A549 (cell line): ENCODE data around the gene PNPLA8.

Experiments
- CHD2 ChIP-seq: fragments of 150-350 bp; IDR thresholded peaks from 2 replicates; pipeline ENCODE4 v1.6.1; 2014; ENCODE audit warnings: low read length; ENCODE audit not compliant: partially characterized antibody
- CTCF ChIP-seq: fragments of >200 bp; sonication (Bioruptor Twin); formaldehyde crosslinking; IDR thresholded peaks from 3 replicates; pipeline ENCODE4 v1.5.1; 2016
- E2F6 ChIP-seq: IDR thresholded peaks from 2 replicates; pipeline ENCODE4 v1.6.1; 2012; ENCODE audit warnings: low read depth, borderline replicate concordance
- ESRRA ChIP-seq: fragments of 150-350 bp; IDR thresholded peaks from 2 replicates; pipeline ENCODE4 v1.6.1; 2014; ENCODE audit warnings: mild to moderate bottlenecking, low read length, borderline replicate concordance
- HMGXB4 ChIP-seq: fragments of 250-450 bp; sonication (Bioruptor Pico); IDR thresholded peaks from 2 replicates; pipeline ENCODE4 v1.5.0; 2021; ENCODE audit warnings: mild to moderate bottlenecking, moderate library complexity, borderline replicate concordance
- JUN ChIP-seq, 2 experiments: fragments of >200 bp; sonication (Bioruptor Twin); formaldehyde crosslinking; IDR thresholded peaks; 2 replicates in 1 of 2; 3 replicates in 1 of 2; pipeline ENCODE4 v1.6.1; 2016 to 2017
- MYC ChIP-seq: IDR thresholded peaks from 2 replicates; pipeline ENCODE4 v1.6.1; 2012; ENCODE audit warnings: mild to moderate bottlenecking, inconsistent platforms, low read length, improper control_type of control experiment, borderline replicate concordance
- NR3C1 ChIP-seq: fragments of >200 bp; sonication (Bioruptor Twin); formaldehyde crosslinking; IDR thresholded peaks from 3 replicates; pipeline ENCODE4 v1.6.1; 2017
- RAD21 ChIP-seq, 2 experiments: fragments of >200 bp in 1 of 2; sonication (Bioruptor Twin) in 1 of 2; formaldehyde crosslinking in 1 of 2; IDR thresholded peaks in 1 of 2; conservative IDR thresholded peaks in 1 of 2; 2 replicates in 1 of 2; 3 replicates in 1 of 2; pipeline ENCODE4 v1.6.1; 2012 to 2018; ENCODE audit warnings: inconsistent platforms in 1 of 2
- RARB ChIP-seq: fragments of 250-450 bp; sonication (Bioruptor Pico); IDR thresholded peaks from 2 replicates; pipeline ENCODE4 v1.8.0; 2021; ENCODE audit warnings: mild to moderate bottlenecking, moderate library complexity
- REST ChIP-seq: fragments of 200-600 bp; sonication (generic); IDR thresholded peaks from 2 replicates; pipeline ENCODE4 v1.6.1; 2016; ENCODE audit warnings: antibody characterized with exemption, mild to moderate bottlenecking, moderate library complexity
- RFX5 ChIP-seq: fragments of 450-650 bp; IDR thresholded peaks from 2 replicates; pipeline ENCODE4 v1.7.1; 2014; ENCODE audit warnings: antibody characterized with exemption, mild to moderate bottlenecking, moderate library complexity
- TFCP2L1 ChIP-seq: fragments of 250-450 bp; sonication (Bioruptor Pico); IDR thresholded peaks from 2 replicates; pipeline ENCODE4 v1.5.0; 2021; ENCODE audit warnings: mild to moderate bottlenecking

- TF ChIP-seq JUN (IDR thresholded peaks at IDR 0.05) (no peak), CTCF (no peak), E2F6 (no peak), ESRRA (no peak), CHD2 (no peak), HMGXB4 (CRISPR knock-in tag) (no peak), NR3C1 (no peak), RARB (CRISPR knock-in tag) (no peak), MYC (no peak), REST (no peak), RFX5 (no peak), RAD21 (conservative IDR thresholded peaks at IDR 0.05 in 1 of 2, IDR thresholded peaks at IDR 0.05 in 1 of 2) (no peak), TFCP2L1 (no peak)
These were observed 98.2 kb downstream of the PNPLA8 start for GRCh38 chr7:108427766-108428165.
